Fibroblast of villous mesenchyme (primary cell): Measurements from ENCODE around the gene TST. TPM values are rescaled to one million over a fixed set of nuclear protein-coding genes. Genes with fewer than 3 reads are reported as not detected.
A peak's percentile ranks its signal among the peaks of the same experiment; 100 is the strongest.

Source experiments
- DNase-seq: peaks from one replicate; pipeline ENCODE4 v3.0.0-alpha.2; 2010; ENCODE audit warnings: low read depth
- H3K4me3 ChIP-seq: 2 replicates; pipeline ENCODE4 v1.5.1; 2011; ENCODE audit warnings: low read depth, mild to moderate bottlenecking, low read length
- CTCF ChIP-seq: IDR thresholded peaks from 2 replicates; pipeline ENCODE4 v1.5.1; 2012; ENCODE audit warnings: low read depth, mild to moderate bottlenecking, low read length; ENCODE audit not compliant: insufficient read depth
- total RNA-seq: library from RNA; depleted of rRNA; stranded (reverse); fragments of >200 nt; gene quantifications from 2 replicates; pipeline ENCODE4 v1.2.3, GENCODE V29; 2012

TST gene
- total RNA-seq, 1 donor: 54.4 TPM

- TF ChIP-seq CTCF: no peak
- no peak for DNase-seq
- peak overlapping the region; percentile 86 for H3K4me3 ChIP-seq
Observed at GRCh38 chr22:37018086-37018814, 997 bp downstream of the TST start.

- DNase-seq: no peak
- H3K4me3 ChIP-seq: peak overlapping the region; percentile 86
- no peak for TF ChIP-seq CTCF
Observed at GRCh38 chr22:37017356-37017755, 1.9 kb downstream of the TST start.

- DNase-seq: peak; percentile 68
- no peak for TF ChIP-seq CTCF
- H3K4me3 ChIP-seq: no peak overlapping the region
Observed at GRCh38 chr22:37016134-37016910, 2.9 kb downstream of the TST start.

GRCh38 chr22:37015587-37015878 lies 3.7 kb downstream of the TST start:
- no peak for TF ChIP-seq CTCF
- DNase-seq: no peak
- no peak overlapping the region for H3K4me3 ChIP-seq

GRCh38 chr22:37014835-37015586 lies 4.2 kb downstream of the TST start:
- peak; percentile 25 for DNase-seq
- no peak for TF ChIP-seq CTCF
- H3K4me3 ChIP-seq: no peak overlapping the region

- no peak for DNase-seq
Observed at GRCh38 chr22:37014415-37014806, 4.8 kb downstream of the TST start.

More at GRCh38 chr22:37014415-37014806, 4.8 kb downstream of the TST start:
- TF ChIP-seq CTCF: no peak
- no peak overlapping the region for H3K4me3 ChIP-seq
